SK-N-SH treated with all-trans-retinoic acid at 6 μM for 48 hours (cell line): Measurements from ENCODE around the gene UBR2.

Source experiments
- ATAC-seq: fragments of 200-7000 bp; cut with Tn5 transposase; 3 replicates; pipeline ENCODE4 v1.9.1; 2020; ENCODE audit warnings: mild to moderate bottlenecking, moderate library complexity
- ARNTL ChIP-seq: fragments of 450-650 bp; formaldehyde crosslinking; IDR thresholded peaks from 2 replicates; pipeline ENCODE4 v1.5.0; 2020; ENCODE audit warnings: low read depth, mild to moderate bottlenecking, moderate library complexity, borderline replicate concordance
- BACH2 ChIP-seq: fragments of 250-450 bp; sonication (Bioruptor Pico); IDR thresholded peaks from 2 replicates; pipeline ENCODE4 v1.9.0; 2021; ENCODE audit warnings: mild to moderate bottlenecking, borderline replicate concordance
- CSDC2 ChIP-seq: fragments of 250-450 bp; sonication (Bioruptor Pico); IDR thresholded peaks from 2 replicates; pipeline ENCODE4 v1.5.0; 2020; ENCODE audit warnings: mild to moderate bottlenecking, moderate library complexity
- ESRRG ChIP-seq: fragments of 250-450 bp; sonication (Bioruptor Pico); IDR thresholded peaks from 2 replicates; pipeline ENCODE4 v1.6.1; 2021; ENCODE audit warnings: mild to moderate bottlenecking
- GLIS3 ChIP-seq: fragments of 250-450 bp; sonication (Bioruptor Pico); IDR thresholded peaks from 2 replicates; pipeline ENCODE4 v1.5.0; 2020; ENCODE audit warnings: mild to moderate bottlenecking, moderate library complexity
- ISL1 ChIP-seq: fragments of 250-450 bp; sonication (Bioruptor Pico); IDR thresholded peaks from 2 replicates; pipeline ENCODE4 v2.1.2; 2022; ENCODE audit warnings: mild to moderate bottlenecking, moderate library complexity
- OSR1 ChIP-seq: fragments of 250-450 bp; sonication (Bioruptor Pico); IDR thresholded peaks from 2 replicates; pipeline ENCODE4 v1.8.0; 2022; ENCODE audit warnings: moderate library complexity, mild to moderate bottlenecking, inconsistent platforms
- PATZ1 ChIP-seq: fragments of 250-450 bp; sonication (Bioruptor Pico); IDR thresholded peaks from 2 replicates; pipeline ENCODE4 v1.8.0; 2020; ENCODE audit warnings: mild to moderate bottlenecking, moderate library complexity, borderline replicate concordance
- PPARA ChIP-seq: fragments of 250-450 bp; sonication (Bioruptor Pico); IDR thresholded peaks from 2 replicates; pipeline ENCODE4 v1.5.0; 2020; ENCODE audit warnings: mild to moderate bottlenecking, borderline replicate concordance
- RARB ChIP-seq: fragments of 250-450 bp; sonication (Bioruptor Pico); IDR thresholded peaks from 2 replicates; pipeline ENCODE4 v1.8.0; 2021; ENCODE audit warnings: mild to moderate bottlenecking, moderate library complexity
- SNAI2 ChIP-seq: fragments of 250-450 bp; sonication (Bioruptor Pico); IDR thresholded peaks from 2 replicates; pipeline ENCODE4 v1.5.0; 2020; ENCODE audit warnings: mild to moderate bottlenecking, moderate library complexity
- TCF4 ChIP-seq: fragments of 250-450 bp; sonication (Bioruptor Pico); IDR thresholded peaks from 2 replicates; pipeline ENCODE4 v1.8.0; 2021; ENCODE audit warnings: mild to moderate bottlenecking, moderate library complexity, borderline replicate concordance
- TOX ChIP-seq: fragments of 250-450 bp; sonication (Bioruptor Pico); IDR thresholded peaks from 2 replicates; pipeline ENCODE4 v1.8.0; 2021; ENCODE audit warnings: mild to moderate bottlenecking, moderate library complexity, borderline replicate concordance
- ZC3H10 ChIP-seq: fragments of 250-450 bp; sonication (Bioruptor Pico); IDR thresholded peaks from 2 replicates; pipeline ENCODE4 v1.5.1; 2021; ENCODE audit warnings: mild to moderate bottlenecking, moderate library complexity
- ZFP3 ChIP-seq: fragments of 250-450 bp; sonication (Bioruptor Pico); IDR thresholded peaks from 2 replicates; pipeline ENCODE4 v1.5.0; 2020; ENCODE audit warnings: mild to moderate bottlenecking, moderate library complexity
- ZFP30 ChIP-seq: fragments of 450-650 bp; formaldehyde crosslinking; IDR thresholded peaks from 2 replicates; pipeline ENCODE4 v1.5.0; 2022; ENCODE audit warnings: mild to moderate bottlenecking, moderate library complexity
- ZNF565 ChIP-seq: fragments of 450-650 bp; formaldehyde crosslinking; conservative IDR thresholded peaks from 2 replicates; pipeline ENCODE4 v1.5.0; 2020; ENCODE audit warnings: low read depth, mild to moderate bottlenecking, moderate library complexity
- ZNF70 ChIP-seq: fragments of 450-650 bp; formaldehyde crosslinking; IDR thresholded peaks from 2 replicates; pipeline ENCODE4 v1.5.0; 2020; ENCODE audit warnings: mild to moderate bottlenecking, moderate library complexity
- TF ChIP-seq, protein P1 (sequence below): fragments of 250-450 bp; sonication (Bioruptor Pico); IDR thresholded peaks from 2 replicates; pipeline ENCODE4 v1.8.0; 2021; ENCODE audit warnings: low read depth, mild to moderate bottlenecking, moderate library complexity, borderline replicate concordance
- TF ChIP-seq, protein P2 (sequence below): fragments of 250-450 bp; sonication (Bioruptor Pico); IDR thresholded peaks from 2 replicates; pipeline ENCODE4 v1.5.1; 2021; ENCODE audit warnings: mild to moderate bottlenecking, moderate library complexity
- TF ChIP-seq, protein P3 (sequence below): fragments of 250-450 bp; sonication (Bioruptor Pico); IDR thresholded peaks from 2 replicates; pipeline ENCODE4 v1.5.1; 2020; ENCODE audit warnings: low read depth, mild to moderate bottlenecking, moderate library complexity
- TF ChIP-seq, protein P4 (sequence below): fragments of 250-450 bp; sonication (Bioruptor Pico); IDR thresholded peaks from 2 replicates; pipeline ENCODE4 v1.5.0; 2020; ENCODE audit warnings: mild to moderate bottlenecking, moderate library complexity

The UBR2 gene

DNA sequence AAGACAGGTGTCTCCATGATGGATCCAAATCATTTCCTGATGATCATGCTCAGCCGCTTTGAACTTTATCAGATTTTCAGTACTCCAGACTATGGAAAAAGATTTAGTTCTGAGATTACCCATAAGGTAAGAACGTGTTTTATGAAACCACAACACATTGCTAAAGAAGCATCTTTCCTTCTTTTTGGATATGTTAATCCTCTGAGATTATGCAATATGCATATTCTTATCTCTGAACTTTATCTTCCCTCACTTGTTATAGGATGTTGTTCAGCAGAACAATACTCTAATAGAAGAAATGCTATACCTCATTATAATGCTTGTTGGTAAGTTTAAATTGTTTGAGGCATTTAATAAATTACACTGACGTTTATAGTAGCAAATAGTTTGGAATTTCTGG, 80.4 kb downstream of the UBR2 start:
- no peak for TF ChIP-seq TOX (CRISPR knock-in tag)
- TF ChIP-seq ZC3H10 = no peak
- TF ChIP-seq, protein P1, sequence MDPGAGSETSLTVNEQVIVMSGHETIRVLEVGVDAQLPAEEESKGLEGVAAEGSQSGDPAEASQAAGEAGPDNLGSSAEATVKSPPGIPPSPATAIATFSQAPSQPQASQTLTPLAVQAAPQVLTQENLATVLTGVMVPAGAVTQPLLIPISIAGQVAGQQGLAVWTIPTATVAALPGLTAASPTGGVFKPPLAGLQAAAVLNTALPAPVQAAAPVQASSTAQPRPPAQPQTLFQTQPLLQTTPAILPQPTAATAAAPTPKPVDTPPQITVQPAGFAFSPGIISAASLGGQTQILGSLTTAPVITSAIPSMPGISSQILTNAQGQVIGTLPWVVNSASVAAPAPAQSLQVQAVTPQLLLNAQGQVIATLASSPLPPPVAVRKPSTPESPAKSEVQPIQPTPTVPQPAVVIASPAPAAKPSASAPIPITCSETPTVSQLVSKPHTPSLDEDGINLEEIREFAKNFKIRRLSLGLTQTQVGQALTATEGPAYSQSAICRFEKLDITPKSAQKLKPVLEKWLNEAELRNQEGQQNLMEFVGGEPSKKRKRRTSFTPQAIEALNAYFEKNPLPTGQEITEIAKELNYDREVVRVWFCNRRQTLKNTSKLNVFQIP (CRISPR knock-in tag) = no peak
- no peak for TF ChIP-seq ISL1 (CRISPR knock-in tag)
- no peak for TF ChIP-seq ZNF565
- TF ChIP-seq, protein P2, sequence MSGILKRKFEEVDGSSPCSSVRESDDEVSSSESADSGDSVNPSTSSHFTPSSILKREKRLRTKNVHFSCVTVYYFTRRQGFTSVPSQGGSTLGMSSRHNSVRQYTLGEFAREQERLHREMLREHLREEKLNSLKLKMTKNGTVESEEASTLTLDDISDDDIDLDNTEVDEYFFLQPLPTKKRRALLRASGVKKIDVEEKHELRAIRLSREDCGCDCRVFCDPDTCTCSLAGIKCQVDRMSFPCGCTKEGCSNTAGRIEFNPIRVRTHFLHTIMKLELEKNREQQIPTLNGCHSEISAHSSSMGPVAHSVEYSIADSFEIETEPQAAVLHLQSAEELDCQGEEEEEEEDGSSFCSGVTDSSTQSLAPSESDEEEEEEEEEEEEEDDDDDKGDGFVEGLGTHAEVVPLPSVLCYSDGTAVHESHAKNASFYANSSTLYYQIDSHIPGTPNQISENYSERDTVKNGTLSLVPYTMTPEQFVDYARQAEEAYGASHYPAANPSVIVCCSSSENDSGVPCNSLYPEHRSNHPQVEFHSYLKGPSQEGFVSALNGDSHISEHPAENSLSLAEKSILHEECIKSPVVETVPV (CRISPR knock-in tag) = no peak
- no peak for TF ChIP-seq OSR1 (CRISPR knock-in tag)
- TF ChIP-seq ESRRG (CRISPR knock-in tag) = no peak
- no peak for TF ChIP-seq ZFP3 (CRISPR knock-in tag)
- no peak for ATAC-seq

GRCh38 chr6:42652024-42652746, 88.4 kb downstream of the UBR2 start:
- ATAC-seq = no peak
- no peak for TF ChIP-seq SNAI2 (CRISPR knock-in tag)
- TF ChIP-seq CSDC2 (CRISPR knock-in tag) = no peak
- no peak for TF ChIP-seq BACH2 (CRISPR knock-in tag)
- TF ChIP-seq, protein P3, sequence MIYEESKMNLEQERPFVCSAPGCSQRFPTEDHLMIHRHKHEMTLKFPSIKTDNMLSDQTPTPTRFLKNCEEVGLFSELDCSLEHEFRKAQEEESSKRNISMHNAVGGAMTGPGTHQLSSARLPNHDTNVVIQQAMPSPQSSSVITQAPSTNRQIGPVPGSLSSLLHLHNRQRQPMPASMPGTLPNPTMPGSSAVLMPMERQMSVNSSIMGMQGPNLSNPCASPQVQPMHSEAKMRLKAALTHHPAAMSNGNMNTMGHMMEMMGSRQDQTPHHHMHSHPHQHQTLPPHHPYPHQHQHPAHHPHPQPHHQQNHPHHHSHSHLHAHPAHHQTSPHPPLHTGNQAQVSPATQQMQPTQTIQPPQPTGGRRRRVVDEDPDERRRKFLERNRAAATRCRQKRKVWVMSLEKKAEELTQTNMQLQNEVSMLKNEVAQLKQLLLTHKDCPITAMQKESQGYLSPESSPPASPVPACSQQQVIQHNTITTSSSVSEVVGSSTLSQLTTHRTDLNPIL (CRISPR knock-in tag) = no peak
- no peak for TF ChIP-seq TOX (CRISPR knock-in tag)
- TF ChIP-seq ZC3H10 = no peak
- TF ChIP-seq, protein P1 (CRISPR knock-in tag) = no peak
- TF ChIP-seq ARNTL (CRISPR knock-in tag) = no peak
- no peak for TF ChIP-seq ISL1 (CRISPR knock-in tag)
- TF ChIP-seq ESRRG (CRISPR knock-in tag) = no peak
- no peak for TF ChIP-seq ZNF70 (CRISPR knock-in tag)

GRCh38 chr6:42653851-42654250, 90.0 kb downstream of the UBR2 start:
- no peak for ATAC-seq
- TF ChIP-seq CSDC2 (CRISPR knock-in tag) (no peak), RARB (CRISPR knock-in tag) (no peak), ZFP3 (CRISPR knock-in tag) (no peak), TOX (CRISPR knock-in tag) (no peak), PPARA (CRISPR knock-in tag) (no peak), BACH2 (CRISPR knock-in tag) (no peak), ZC3H10 (no peak), GLIS3 (CRISPR knock-in tag) (no peak), ZNF70 (CRISPR knock-in tag) (no peak), SNAI2 (CRISPR knock-in tag) (no peak), PATZ1 (CRISPR knock-in tag) (no peak), ARNTL (CRISPR knock-in tag) (no peak), TCF4 (no peak), ISL1 (CRISPR knock-in tag) (no peak), ZFP30 (no peak), ESRRG (CRISPR knock-in tag) (no peak)
- TF ChIP-seq, protein P3 (CRISPR knock-in tag) = no peak
- TF ChIP-seq, protein P4, sequence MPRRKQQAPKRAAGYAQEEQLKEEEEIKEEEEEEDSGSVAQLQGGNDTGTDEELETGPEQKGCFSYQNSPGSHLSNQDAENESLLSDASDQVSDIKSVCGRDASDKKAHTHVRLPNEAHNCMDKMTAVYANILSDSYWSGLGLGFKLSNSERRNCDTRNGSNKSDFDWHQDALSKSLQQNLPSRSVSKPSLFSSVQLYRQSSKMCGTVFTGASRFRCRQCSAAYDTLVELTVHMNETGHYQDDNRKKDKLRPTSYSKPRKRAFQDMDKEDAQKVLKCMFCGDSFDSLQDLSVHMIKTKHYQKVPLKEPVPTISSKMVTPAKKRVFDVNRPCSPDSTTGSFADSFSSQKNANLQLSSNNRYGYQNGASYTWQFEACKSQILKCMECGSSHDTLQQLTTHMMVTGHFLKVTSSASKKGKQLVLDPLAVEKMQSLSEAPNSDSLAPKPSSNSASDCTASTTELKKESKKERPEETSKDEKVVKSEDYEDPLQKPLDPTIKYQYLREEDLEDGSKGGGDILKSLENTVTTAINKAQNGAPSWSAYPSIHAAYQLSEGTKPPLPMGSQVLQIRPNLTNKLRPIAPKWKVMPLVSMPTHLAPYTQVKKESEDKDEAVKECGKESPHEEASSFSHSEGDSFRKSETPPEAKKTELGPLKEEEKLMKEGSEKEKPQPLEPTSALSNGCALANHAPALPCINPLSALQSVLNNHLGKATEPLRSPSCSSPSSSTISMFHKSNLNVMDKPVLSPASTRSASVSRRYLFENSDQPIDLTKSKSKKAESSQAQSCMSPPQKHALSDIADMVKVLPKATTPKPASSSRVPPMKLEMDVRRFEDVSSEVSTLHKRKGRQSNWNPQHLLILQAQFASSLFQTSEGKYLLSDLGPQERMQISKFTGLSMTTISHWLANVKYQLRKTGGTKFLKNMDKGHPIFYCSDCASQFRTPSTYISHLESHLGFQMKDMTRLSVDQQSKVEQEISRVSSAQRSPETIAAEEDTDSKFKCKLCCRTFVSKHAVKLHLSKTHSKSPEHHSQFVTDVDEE (CRISPR knock-in tag) = no peak
- TF ChIP-seq, protein P2 (CRISPR knock-in tag) = no peak
